Skin epidermis (tissue), 12 donors: ENCODE data around the gene TCEA2.

Experiments used
- H3K27ac ChIP-seq, 21 experiments: fragments of 200-600 bp; sonication (generic) in 11 of 21; one replicate each; pipeline ENCODE4 v1.5.0; 2020; ENCODE audit warnings: mild to moderate bottlenecking in 3 of 21, inconsistent platforms in 2 of 21, moderate library complexity in 2 of 21
- H3K4me3 ChIP-seq, 7 experiments: fragments of 200-600 bp; sonication (generic) in 2 of 7; one replicate each; pipeline ENCODE4 v1.5.0; 2020; ENCODE audit warnings: inconsistent platforms in 2 of 7, mild to moderate bottlenecking in 2 of 7, moderate library complexity in 1 of 7

TCEA2 gene

DNA sequence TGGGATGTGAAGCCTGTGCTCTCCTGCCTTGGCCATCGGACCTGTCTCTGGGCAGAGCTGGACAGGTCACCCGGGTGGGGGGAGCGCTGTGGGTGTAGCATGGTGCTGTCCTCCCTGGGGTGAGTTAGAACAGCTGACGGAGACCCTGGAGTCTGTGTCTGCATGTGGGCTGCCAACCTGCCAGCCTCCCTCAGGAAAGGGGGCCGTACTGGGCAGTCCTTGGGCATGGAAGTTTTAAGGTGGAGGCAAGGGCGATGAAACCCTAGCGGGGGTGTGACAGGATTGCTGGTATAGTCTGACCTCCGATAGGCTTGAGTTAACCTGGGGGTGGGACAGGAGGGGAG lies 16.0 kb upstream of the TCEA2 start:
- Histone ChIP-seq H3K4me3 (peak overlapping the region; percentile 6 to 52 (median 27)), H3K27ac (peak overlapping the region in 4 of 21 experiments; percentile 34 to 77 (median 64))

DNA sequence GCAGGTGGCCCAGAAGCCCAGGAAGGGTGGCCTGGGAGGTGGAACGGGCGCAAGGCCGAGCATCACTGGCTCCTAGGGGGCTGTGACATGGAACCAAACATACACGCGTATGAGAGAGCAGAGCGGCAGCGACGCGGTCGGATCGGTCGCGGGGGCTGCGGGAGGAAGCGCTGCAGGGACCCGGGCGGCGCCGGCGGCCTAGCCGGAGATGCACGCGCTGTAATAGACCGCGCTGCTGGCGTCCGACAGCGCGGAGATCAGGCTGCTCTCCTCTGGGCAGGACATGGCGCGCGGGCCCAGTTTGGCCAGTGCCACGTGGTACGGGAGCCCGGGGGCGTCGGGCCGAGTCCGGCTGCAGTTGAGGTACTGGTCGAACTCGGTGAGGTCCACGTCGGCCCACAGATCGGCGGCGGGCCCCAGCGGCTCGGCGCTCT lies 15.0 kb upstream of the TCEA2 start:
- Histone ChIP-seq H3K4me3 (peak overlapping the region; percentile 24 to 52 (median 27)), H3K27ac (peak overlapping the region in 7 of 21 experiments; percentile 6 to 77 (median 58))

DNA sequence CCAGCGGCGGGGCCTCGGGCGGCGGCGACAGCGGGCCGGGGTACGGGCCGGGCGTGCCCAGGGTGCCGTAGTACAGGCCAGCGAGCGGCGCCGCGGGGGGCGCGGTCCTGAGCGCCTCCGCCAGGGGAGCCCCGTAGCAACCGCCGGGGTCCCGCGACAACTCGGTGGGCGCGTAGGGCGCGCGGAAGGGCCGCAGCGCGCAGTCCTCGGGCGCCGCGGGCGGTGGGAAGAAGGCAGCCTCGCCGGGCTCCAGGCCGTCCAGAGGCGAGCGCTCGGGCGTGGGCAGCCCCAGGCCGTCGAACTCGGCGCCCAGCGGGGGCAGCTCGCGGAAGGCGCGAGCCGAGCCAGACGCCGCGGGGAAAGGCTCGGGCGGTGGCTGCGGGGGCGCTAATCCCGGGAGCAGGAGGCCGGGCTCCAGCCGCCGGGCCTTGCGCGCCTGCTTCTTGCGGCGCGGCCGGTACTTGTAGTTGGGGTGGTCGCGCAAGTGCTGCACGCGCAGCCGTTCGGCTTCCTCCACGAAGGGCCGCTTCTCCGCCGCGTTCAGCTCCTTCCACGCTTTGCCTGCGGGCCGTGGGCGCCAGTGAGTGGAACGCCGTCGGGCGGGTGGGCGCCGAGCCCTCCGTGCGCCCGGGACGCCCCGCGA lies 14.5 kb upstream of the TCEA2 start:
- Histone ChIP-seq H3K4me3 (peak overlapping the region; percentile 24 to 52 (median 27)), H3K27ac (peak overlapping the region in 9 of 21 experiments; percentile 6 to 77 (median 43))

DNA sequence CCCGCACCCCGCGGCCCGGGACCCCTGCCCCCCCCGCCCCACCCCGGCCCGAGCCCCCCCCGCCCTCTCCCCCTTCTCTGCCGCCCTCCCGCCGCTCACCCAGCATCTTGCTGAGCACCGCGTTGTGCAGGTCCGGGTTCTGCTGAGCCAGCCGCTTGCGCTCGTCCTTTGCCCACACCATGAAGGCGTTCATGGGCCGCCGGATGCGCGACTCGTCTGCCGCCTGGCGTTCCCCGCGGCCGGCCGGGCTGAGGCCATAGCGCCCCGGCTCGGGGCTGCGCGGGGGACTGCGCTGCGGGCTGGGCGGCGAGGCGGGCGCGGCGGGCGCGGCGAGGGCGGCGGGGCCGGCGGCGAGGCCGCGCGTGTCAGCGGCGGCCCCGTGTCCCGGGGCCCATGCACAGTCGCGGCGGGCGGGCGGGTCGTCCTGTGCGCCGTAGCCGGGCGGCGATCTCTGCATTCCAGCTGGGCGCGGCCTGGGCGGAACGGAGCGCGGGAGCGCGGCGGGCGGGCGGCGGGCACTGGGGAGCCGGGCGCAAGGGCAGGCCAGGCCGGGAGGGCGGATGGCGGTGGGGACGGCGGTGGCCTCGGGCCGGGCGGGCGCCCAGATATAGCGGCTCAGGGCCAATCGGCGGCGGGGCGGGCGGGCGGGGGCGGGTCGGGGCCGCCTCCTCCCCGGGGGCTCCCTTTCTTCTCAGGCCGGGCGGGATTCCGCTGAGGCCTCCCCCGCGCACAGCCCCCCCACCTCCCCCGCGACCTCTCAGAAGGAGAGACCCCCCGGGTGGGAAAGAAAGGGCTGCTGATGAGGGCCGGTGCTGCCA lies 13.7 kb upstream of the TCEA2 start, which contains the start of gene SOX18:
Gene SOX18 (minus strand): TSS at position 580 of the 818 bp plus-strand sequence. CDS start 123 bp downstream, at position 457.
- peak within 1 kb of the TSS; percentile 24 to 52 (median 27) for H3K4me3 ChIP-seq
- H3K27ac ChIP-seq, result peak within 1 kb of the TSS in 19 of 21 experiments; percentile 8 to 85 (median 62)

- Histone ChIP-seq H3K27ac (peak overlapping the region in 18 of 21 experiments; percentile 13 to 85 (median 58)), H3K4me3 (peak overlapping the region in 4 of 7 experiments; percentile 24 to 52 (median 31))
Observed at GRCh38 chr20:64049878-64050260, 13.1 kb upstream of the TCEA2 start.

DNA sequence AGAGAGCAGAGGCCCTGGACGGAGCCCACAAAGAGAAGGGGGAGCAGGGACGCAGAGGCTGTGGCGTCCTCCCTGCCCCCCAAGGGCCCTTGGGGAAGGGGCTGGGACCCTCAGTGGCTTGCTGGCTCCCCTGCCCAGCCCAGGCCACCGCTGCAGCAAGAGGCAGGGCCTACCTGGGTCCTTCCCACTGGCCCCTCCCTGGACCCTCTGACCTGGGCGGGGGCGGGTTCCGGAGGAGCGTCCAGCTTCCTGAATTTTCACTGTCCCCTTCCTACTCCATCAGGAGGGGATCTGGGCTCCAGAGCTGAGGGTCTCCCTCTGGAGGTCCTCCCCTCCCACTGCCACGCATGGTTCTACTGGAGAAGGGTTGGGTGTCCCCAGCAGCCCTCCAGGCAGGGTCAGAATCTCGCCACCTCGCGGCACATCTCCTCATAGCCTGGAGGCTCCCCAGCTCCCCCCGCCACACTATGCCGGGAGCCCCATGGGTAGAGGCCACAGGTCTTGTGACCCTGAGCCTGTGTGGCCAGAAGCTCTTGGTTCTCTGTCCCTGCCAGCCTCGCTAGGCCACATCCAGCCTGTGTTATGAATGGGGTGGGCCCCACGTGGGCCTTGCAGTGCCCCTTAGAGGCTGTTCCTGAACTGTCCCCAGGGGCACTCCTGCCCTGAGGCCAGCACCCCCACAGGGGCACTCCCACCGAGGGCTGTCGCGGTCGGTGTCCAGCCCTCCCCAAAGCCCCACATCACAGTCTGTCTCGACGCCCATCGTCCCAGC lies 12.6 kb upstream of the TCEA2 start:
- H3K4me3 ChIP-seq, result peak overlapping the region in 4 of 7 experiments; percentile 24 to 52 (median 31)
- H3K27ac ChIP-seq, result peak overlapping the region in 18 of 21 experiments; percentile 13 to 85 (median 61)

GRCh38 chr20:64051033-64051452 lies 12.0 kb upstream of the TCEA2 start:
- Histone ChIP-seq H3K4me3 (no peak overlapping the region), H3K27ac (peak overlapping the region in 17 of 21 experiments; percentile 5 to 85 (median 56))

DNA sequence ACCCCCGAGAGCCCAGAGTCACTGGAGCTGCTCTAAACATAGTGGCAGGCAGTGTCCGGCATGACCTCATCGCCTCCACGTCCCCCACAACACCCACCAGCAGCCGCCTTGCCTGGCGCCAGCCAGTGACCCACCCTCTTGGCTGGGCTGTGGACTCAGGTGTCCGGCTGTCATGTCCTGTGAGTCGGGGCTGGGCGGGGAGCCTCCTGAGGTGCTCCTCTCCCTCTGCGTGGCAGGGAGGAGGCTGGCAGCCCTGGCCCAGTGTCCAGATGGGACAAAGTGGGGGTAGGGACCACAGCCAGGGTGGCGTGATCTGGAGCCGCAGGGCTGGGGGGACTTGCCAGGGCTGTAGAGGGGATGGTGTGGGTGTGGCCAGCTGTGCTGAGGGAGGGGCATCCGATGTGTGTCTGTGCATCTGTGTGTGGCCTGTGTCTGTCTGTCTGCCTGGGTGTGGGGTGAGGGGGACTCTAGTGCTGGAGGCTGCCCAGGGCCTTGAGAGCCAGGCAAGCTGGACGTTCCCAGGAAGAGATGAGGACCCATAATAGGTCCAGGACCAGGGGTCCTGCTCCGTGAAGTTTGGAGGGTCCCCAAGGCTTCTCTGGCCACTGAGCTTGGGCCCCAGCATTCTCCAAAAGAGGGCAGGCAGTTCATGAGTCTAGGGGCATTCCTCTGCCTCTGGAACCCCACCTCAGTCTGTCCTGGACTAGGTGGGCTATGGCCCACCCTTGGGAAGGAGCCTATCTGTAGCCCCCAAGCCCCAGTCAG lies 11.3 kb upstream of the TCEA2 start:
- Histone ChIP-seq H3K27ac (peak overlapping the region in 19 of 21 experiments; percentile 1 to 85 (median 55)), H3K4me3 (no peak overlapping the region)

GRCh38 chr20:64052326-64052722 lies 10.7 kb upstream of the TCEA2 start:
- Histone ChIP-seq H3K27ac (peak overlapping the region in 19 of 21 experiments; percentile 1 to 85 (median 51)), H3K4me3 (no peak overlapping the region)

DNA sequence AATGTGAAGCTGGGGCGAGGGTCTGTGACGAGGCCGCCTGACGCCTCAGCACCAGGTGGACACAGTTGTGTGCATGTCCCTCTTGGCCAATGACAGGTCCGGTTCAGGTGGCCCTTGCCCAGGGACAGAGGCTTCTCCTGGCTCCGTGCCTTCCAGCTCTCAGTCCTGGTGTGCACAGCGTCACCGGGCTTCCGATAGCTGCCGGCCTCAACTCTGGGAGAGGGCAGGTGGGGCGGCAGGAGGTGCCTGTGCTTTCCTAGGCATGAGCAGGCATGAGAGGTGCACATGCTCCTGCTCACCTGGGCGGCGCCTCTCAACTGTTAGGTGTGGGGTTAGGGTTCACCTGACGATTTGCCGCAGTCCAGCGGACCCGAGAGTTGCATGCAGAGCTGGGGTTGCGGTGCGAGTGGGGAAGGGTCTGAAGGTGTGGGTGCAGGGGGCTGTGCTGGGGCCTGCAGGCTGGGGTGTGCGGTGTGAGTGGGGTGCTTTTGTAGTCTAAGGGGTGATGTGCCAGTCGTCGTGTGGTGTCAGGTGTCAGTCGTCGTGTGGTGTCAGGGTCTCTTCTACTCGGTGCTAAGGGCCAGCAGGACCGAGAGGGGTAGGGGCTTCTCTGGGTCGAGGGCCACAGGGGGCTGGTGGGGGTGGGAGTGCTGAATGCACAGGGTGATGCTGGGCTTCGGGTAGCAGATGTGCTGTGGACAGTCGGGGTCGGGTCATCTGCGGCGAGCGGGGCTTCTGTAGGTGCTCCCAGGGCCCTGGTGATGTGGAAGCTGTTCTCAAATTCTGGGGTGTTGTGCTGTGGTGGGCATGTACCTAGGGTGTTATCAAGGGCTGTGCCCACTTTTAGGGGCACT lies 9.8 kb upstream of the TCEA2 start:
- no peak overlapping the region for H3K4me3 ChIP-seq
- H3K27ac ChIP-seq, result peak overlapping the region in 16 of 21 experiments; percentile 5 to 85 (median 52)

- H3K27ac ChIP-seq, result peak overlapping the region in 17 of 21 experiments; percentile 8 to 85 (median 47)
- no peak overlapping the region for H3K4me3 ChIP-seq
Observed at GRCh38 chr20:64053841-64054661, 8.9 kb upstream of the TCEA2 start.

DNA sequence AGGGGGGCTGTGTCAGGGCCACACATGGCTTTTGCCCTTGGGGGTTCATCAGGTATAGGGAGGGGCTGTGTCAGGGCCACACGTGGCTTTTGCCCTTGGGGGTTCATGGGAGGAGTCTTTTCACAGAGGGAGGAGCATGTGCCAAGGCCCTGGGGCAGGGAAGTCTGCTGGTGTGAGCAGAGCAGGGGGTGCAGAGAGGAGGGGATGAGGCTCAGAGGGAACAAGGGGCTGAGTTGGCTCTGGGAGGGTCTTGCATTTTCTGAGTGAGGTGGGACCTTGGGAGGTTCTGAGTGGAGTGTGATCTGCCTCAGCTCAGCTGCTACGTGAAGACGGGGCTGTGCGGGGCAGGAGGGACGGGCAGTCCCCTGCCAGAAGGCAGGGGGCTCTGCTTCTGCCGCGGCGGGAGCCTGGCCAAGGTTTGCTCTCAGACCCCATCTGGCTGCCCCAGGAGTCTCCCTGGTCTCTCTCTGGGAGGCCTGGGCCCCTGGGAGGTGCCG lies 7.6 kb upstream of the TCEA2 start:
- Histone ChIP-seq H3K27ac (peak overlapping the region in 17 of 21 experiments; percentile 5 to 85 (median 57)), H3K4me3 (no peak overlapping the region)

DNA sequence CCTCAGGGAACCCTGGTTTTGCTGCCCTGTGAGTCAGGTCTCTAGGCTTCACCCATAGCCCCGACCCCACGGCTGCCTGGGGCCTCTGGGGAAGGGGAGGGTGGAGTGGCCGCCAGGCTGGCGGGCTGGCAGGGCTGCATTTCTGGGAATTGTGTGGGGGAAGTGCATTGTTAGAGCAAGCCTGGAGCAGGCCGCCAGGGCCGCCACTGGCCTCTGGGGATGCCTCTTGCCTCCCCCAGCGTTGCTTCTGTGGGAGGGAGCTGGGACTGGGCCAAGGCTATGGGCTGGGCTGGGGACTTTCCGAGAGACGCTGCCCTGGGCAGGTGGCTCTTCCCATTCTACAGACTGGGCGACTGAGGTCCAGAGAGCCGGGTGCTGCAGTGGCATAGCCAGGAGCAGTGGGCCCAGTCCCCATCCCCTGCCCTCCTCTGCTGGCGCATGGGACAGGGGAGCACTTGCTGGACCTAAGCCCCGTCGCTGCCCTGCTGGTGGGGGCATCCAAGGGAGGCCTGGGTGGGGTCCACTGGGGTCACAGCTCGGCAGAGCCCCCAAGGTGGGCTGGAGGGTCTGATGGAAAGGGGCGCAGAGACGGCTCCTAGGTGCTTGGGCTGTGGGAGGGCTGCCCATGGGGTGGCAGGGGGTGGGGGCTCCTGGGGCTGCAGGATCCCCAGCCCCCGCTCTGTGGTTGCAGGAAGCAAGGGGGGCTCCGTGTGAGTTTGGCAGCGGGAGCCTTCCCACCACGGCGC lies 6.9 kb upstream of the TCEA2 start:
- Histone ChIP-seq H3K4me3 (peak overlapping the region in 1 of 7 experiments; percentile 11), H3K27ac (peak overlapping the region in 18 of 21 experiments; percentile 4 to 85 (median 56))

DNA sequence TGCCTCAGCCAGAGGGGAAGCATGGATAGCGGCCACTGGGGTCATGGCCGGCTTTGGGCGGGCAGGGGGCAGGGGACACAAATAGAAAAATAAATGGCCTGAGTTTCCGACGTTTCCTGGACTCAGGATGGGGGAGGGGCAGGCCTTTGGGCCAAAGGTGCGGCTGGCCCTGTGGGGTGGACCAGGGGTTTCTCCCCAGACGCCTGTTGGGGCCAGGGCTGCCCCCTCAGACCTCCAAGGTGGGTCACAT lies 6.4 kb upstream of the TCEA2 start:
- peak overlapping the region in 14 of 21 experiments; percentile 4 to 85 (median 57) for H3K27ac ChIP-seq
- H3K4me3 ChIP-seq, result peak overlapping the region in 1 of 7 experiments; percentile 11

GRCh38 chr20:64056889-64057627 lies 5.9 kb upstream of the TCEA2 start:
- Histone ChIP-seq H3K4me3 (peak overlapping the region in 2 of 7 experiments; percentile 7 to 11), H3K27ac (peak overlapping the region in 15 of 21 experiments; percentile 9 to 85 (median 56))
